H1 (cell line): Measurements from ENCODE around the gene LDLRAD4. TPM values are rescaled to one million over a fixed set of nuclear protein-coding genes. Genes with fewer than 3 reads are reported as not detected.

Experiments
- BCL11A ChIP-seq, 2 experiments: IDR thresholded peaks; one replicate each; pipeline ENCODE4 v1.6.1; 2011; ENCODE audit warnings: low read depth in 2 of 2, low read length in 2 of 2, mild to moderate bottlenecking in 2 of 2
- EZH2 ChIP-seq: fragments of 200-600 bp; sonication (generic); IDR thresholded peaks from 2 replicates; pipeline ENCODE4 v1.7.1; 2012; ENCODE audit warnings: low read depth, mild to moderate bottlenecking, moderate library complexity, low read length, inconsistent platforms; ENCODE audit not compliant: severe bottlenecking
- NANOG ChIP-seq: IDR thresholded peaks from 2 replicates; pipeline ENCODE4 v1.6.1; 2011; ENCODE audit warnings: low read length, low read depth, mild to moderate bottlenecking, inconsistent platforms; ENCODE audit not compliant: insufficient read depth, poor library complexity, severe bottlenecking
- RNF2 ChIP-seq: fragments of 200-900, 300-1000 bp; sonication (generic); IDR thresholded peaks from 2 replicates; pipeline ENCODE4 v1.7.1; 2016; ENCODE audit warnings: borderline replicate concordance, low read depth, mild to moderate bottlenecking, antibody characterized with exemption, low read length; ENCODE audit not compliant: poor library complexity, severe bottlenecking; ENCODE audit errors: missing control alignments
- TAF1 ChIP-seq: IDR thresholded peaks from 2 replicates; pipeline ENCODE4 v1.6.1; 2011; ENCODE audit warnings: mild to moderate bottlenecking, low read depth, low read length
- polyA plus RNA-seq, 7 experiments: library from polyadenylated mRNA; depleted of rRNA in 3 of 7; stranded (reverse) in 5 of 7; unstranded in 2 of 7; fragments of >200 nt in 5 of 7; fragments of 200-250 nt in 2 of 7; gene quantifications; 1 replicate in 5 of 7; 2 replicates in 1 of 7; 4 replicates in 1 of 7; pipeline versions ENCODE4 v1.2.1 to v1.2.3, GENCODE V29; 2011 to 2013; ENCODE audit warnings: missing spikeins in 2 of 7, mixed read lengths in 2 of 7
- total RNA-seq: library from RNA; stranded (reverse); fragmentation: NEBNext Ultra II Directional; extraction: Animal tissue kit (Norgen Biotek cat#: 25700); gene quantifications from 2 replicates; pipeline ENCODE4 v1.2.1, GENCODE V29; 2021

Gene LDLRAD4
- total and polyA plus RNA-seq, 2 of the 8 experiments (the other 6 are each of a cell fraction or from before 2014, with no cell fraction given): 0.77 to 1.4 TPM

DNA sequence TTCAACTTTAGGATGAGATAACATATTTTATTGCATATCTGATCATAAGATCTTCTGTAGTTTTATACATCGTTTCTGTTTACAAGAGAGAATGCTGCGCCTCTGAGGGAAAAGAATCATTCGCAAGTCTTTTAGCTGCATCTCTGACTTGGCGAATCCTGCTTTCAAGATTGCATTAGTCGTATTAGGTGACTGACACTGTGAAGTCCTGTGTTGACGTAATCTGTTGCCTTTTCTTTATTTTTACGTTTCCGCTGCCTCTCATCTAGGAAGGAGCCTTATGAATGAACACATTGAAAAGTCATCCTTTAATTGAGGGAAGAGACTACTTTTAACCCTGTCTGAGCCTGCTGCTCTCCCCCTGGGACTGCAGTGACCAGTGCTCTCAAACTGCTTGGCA lies 101.5 kb downstream of the LDLRAD4 start (continued):
- no peak for TF ChIP-seq TAF1
- no peak for TF ChIP-seq RNF2
- TF ChIP-seq EZH2: no peak
- no peak for TF ChIP-seq NANOG
- no peak for TF ChIP-seq BCL11A (IDR thresholded peaks at IDR 0.05; ENCODE audit: low read depth in 2 of 2, low read length in 2 of 2)
